Common myeloid progenitor, CD34-positive (primary cell): ENCODE measurements around the gene NUDT15.

Experiments
- CTCF ChIA-PET: fragments of 350-600 bp; sonication (Branson Sonifier 250); formaldehyde crosslinking; loops from one replicate; lab custom pipeline; 2021; ENCODE audit warnings: antibody characterized with exemption; lab: Charles Lee
- POLR2A ChIA-PET: fragments of 350-600 bp; sonication (Branson Sonifier 250); formaldehyde crosslinking; loops from one replicate; lab custom pipeline; 2021; ENCODE audit warnings: antibody characterized with exemption; lab: Charles Lee
- DNase-seq, 3 donors: peaks; one replicate each; pipeline versions ENCODE4 v3.0.0 to v3.0.0-alpha.2; 2013
- H3K27ac ChIP-seq, 2 experiments: 1 replicate in 1 of 2; 2 replicates in 1 of 2; pipeline ENCODE4 v1.7.0; 2013; ENCODE audit warnings: inconsistent platforms in 2 of 2, low read length in 2 of 2, mild to moderate bottlenecking in 2 of 2, low read depth in 1 of 2, moderate library complexity in 1 of 2; ENCODE audit not compliant: severe bottlenecking in 2 of 2, insufficient read depth in 1 of 2, poor library complexity in 1 of 2
- H3K27me3 ChIP-seq, 5 experiments: replicated peaks in 2 of 5; 1 replicate in 3 of 5; 2 replicates in 2 of 5; pipeline versions ENCODE4 v1.6.1 to v1.7.0; 2013; ENCODE audit warnings: low read length in 4 of 5, mild to moderate bottlenecking in 2 of 5, moderate library complexity in 2 of 5, inconsistent platforms in 1 of 5; ENCODE audit not compliant: insufficient read depth in 5 of 5, control insufficient read depth in 4 of 5
- H3K36me3 ChIP-seq, 4 experiments: 1 replicate in 2 of 4; 2 replicates in 2 of 4; pipeline versions ENCODE4 v1.6.1 to v1.7.0; 2013; ENCODE audit warnings: low read length in 3 of 4, control low read depth in 1 of 4, mild to moderate bottlenecking in 1 of 4; ENCODE audit not compliant: control insufficient read depth in 4 of 4, insufficient read depth in 4 of 4
- H3K4me1 ChIP-seq, 4 experiments: 1 replicate in 3 of 4; 2 replicates in 1 of 4; pipeline versions ENCODE4 v1.6.1 to v1.7.1; 2013; ENCODE audit warnings: low read length in 3 of 4, mild to moderate bottlenecking in 3 of 4, control low read depth in 1 of 4, inconsistent platforms in 1 of 4, moderate library complexity in 1 of 4; ENCODE audit not compliant: control insufficient read depth in 4 of 4, insufficient read depth in 4 of 4; ENCODE audit errors: control extremely low read depth in 1 of 4
- H3K4me3 ChIP-seq, 7 experiments: 1 replicate in 4 of 7; 2 replicates in 3 of 7; pipeline versions ENCODE4 v1.5.1 to v1.7.0; 2013; ENCODE audit warnings: mild to moderate bottlenecking in 7 of 7, low read length in 6 of 7, moderate library complexity in 6 of 7, inconsistent platforms in 2 of 7, low read depth in 2 of 7, control low read depth in 1 of 7; ENCODE audit not compliant: insufficient read depth in 4 of 7, control insufficient read depth in 1 of 7; ENCODE audit errors: extremely low read depth in 1 of 7
- H3K9me3 ChIP-seq, 5 experiments: 1 replicate in 4 of 5; 2 replicates in 1 of 5; pipeline versions ENCODE4 v1.6.1 to v1.7.1; 2013; ENCODE audit warnings: low read length in 4 of 5, mild to moderate bottlenecking in 2 of 5, inconsistent platforms in 1 of 5, low read depth in 1 of 5, moderate library complexity in 1 of 5; ENCODE audit not compliant: control insufficient read depth in 4 of 5, insufficient read depth in 2 of 5; ENCODE audit errors: control extremely low read depth in 1 of 5
- WGBS: methylation state at CpG from one replicate; pipeline ENCODE4 v1.1.5; 2013; ENCODE audit not compliant: insufficient coverage; 5-methylcytosine and 5-hydroxymethylcytosine counted together

Gene NUDT15

GRCh38 chr13:48038761-48039160, 1.2 kb downstream of the NUDT15 start:
- Histone ChIP-seq H3K4me3 (peak overlapping the region in 5 of 7 experiments; percentile 70 to 94 (median 90)), H3K36me3 (peaks cover 6 to 30% (median 15%) of the 10 kb centered on the region in 4 experiments), H3K9me3 (peaks cover 0 to 11% (median 2%) of the 10 kb centered on the region in 5 experiments), H3K27ac (no peak overlapping the region), H3K27me3 (no peaks in the 10 kb centered on the region), H3K4me1 (peaks cover 4 to 28% (median 18%) of the 10 kb centered on the region in 4 experiments)
- peak in 2 of 3 donors; percentile 37 to 51 for DNase-seq
- WGBS: 100% methylated on average over 1 of the region's 1 CpG
- ChIA-PET CTCF (interaction anchor here (1.0 to 2.5 kb wide), 8 partner anchors 10 to 61 kb away, joined by 3 to 22 read pairs (median 4); partner anchors contain the start of gene MED4), POLR2A (interaction anchor here (0.6 to 0.9 kb wide), 2 partner anchors 41 to 637 kb away, joined by 3 to 4 read pairs; no protein-coding TSS in a partner anchor)

- Histone ChIP-seq H3K9me3 (peaks cover 0 to 8% (median 0%) of the 10 kb centered on the region in 5 experiments), H3K27ac (no peak overlapping the region), H3K36me3 (peaks cover 6 to 22% (median 15%) of the 10 kb centered on the region in 4 experiments), H3K4me3 (no peak overlapping the region), H3K27me3 (no peaks in the 10 kb centered on the region), H3K4me1 (peaks cover 4 to 32% (median 19%) of the 10 kb centered on the region in 4 experiments)
- no peak for DNase-seq
- ChIA-PET CTCF (interaction anchor here (0.9 to 1.1 kb wide), 2 partner anchors 55 to 241 kb away, joined by 3 to 4 read pairs; partner anchors contain the start of gene MED4), POLR2A (no interaction called here)
Observed at GRCh38 chr13:48040049-48040448, 2.5 kb downstream of the NUDT15 start.

- H3K4me1 ChIP-seq: peaks cover 4 to 32% (median 19%) of the 10 kb centered on the region in 4 experiments
- DNase-seq: peak in 1 of 3 donors; percentile 6
- CTCF ChIA-PET: interaction anchor here (1.1 kb wide), 1 partner anchor 242 kb away, joined by 3 read pairs; no protein-coding TSS in a partner anchor
- peaks cover 0 to 8% (median 0%) of the 10 kb centered on the region in 5 experiments for H3K9me3 ChIP-seq
- peaks cover 6 to 19% (median 16%) of the 10 kb centered on the region in 4 experiments for H3K36me3 ChIP-seq
- WGBS: no CpG with 5 or more reads among the region's 1 CpG
- H3K27ac ChIP-seq: no peak overlapping the region
- no peak overlapping the region for H3K4me3 ChIP-seq
- POLR2A ChIA-PET: no interaction called here
- no peaks in the 10 kb centered on the region for H3K27me3 ChIP-seq
Observed at GRCh38 chr13:48040896-48041295, 3.4 kb downstream of the NUDT15 start.

GRCh38 chr13:48042894-48043293, 5.4 kb downstream of the NUDT15 start:
- 100% methylated on average over 2 of the region's 2 CpGs for whole genome bisulfite sequencing
- Histone ChIP-seq H3K4me3 (no peak overlapping the region), H3K27ac (no peak overlapping the region), H3K36me3 (peaks cover 6 to 23% (median 18%) of the 10 kb centered on the region in 4 experiments), H3K27me3 (no peaks in the 10 kb centered on the region), H3K9me3 (peaks cover 0 to 8% (median 0%) of the 10 kb centered on the region in 5 experiments), H3K4me1 (peaks cover 4 to 22% (median 9%) of the 10 kb centered on the region in 4 experiments)
- POLR2A ChIA-PET: no interaction called here
- CTCF ChIA-PET: interaction anchor here (0.8 to 1.3 kb wide), 2 partner anchors 36 to 52 kb away, joined by 3 read pairs; partner anchors contain the start of gene MED4
- no peak for DNase-seq

GRCh38 chr13:48043789-48044503, 6.4 kb downstream of the NUDT15 start:
- Histone ChIP-seq H3K4me3 (no peak overlapping the region), H3K36me3 (peaks cover 12 to 31% (median 26%) of the 10 kb centered on the region in 4 experiments), H3K27ac (peak overlapping the region; percentile 9 to 59), H3K27me3 (no peaks in the 10 kb centered on the region), H3K4me1 (peaks cover 0 to 12% (median 2%) of the 10 kb centered on the region in 4 experiments), H3K9me3 (peaks cover 0 to 8% (median 0%) of the 10 kb centered on the region in 5 experiments)
- ChIA-PET CTCF (interaction anchor here (1.3 kb wide), 1 partner anchor 35 kb away, joined by 3 read pairs; no protein-coding TSS in a partner anchor), POLR2A (no interaction called here)
- peak in 2 of 3 donors; percentile 29 to 49 for DNase-seq

- POLR2A ChIA-PET: no interaction called here
- no peak overlapping the region for H3K4me3 ChIP-seq
- no peaks in the 10 kb centered on the region for H3K4me1 ChIP-seq
- no peaks in the 10 kb centered on the region for H3K9me3 ChIP-seq
- WGBS: 92% methylated on average over 2 of the region's 3 CpGs
- no peak for DNase-seq
- H3K36me3 ChIP-seq: peaks cover 24 to 48% (median 36%) of the 10 kb centered on the region in 4 experiments
- CTCF ChIA-PET: interaction anchor here (0.5 to 5.4 kb wide), 2 partner anchors 12 to 1413 kb away, joined by 4 to 22 read pairs; partner anchors contain the start of gene NUDT15
- H3K27me3 ChIP-seq: no peaks in the 10 kb centered on the region
- no peak overlapping the region for H3K27ac ChIP-seq
Observed at GRCh38 chr13:48050550-48050949, 13.0 kb downstream of the NUDT15 start.
